ENCODE results near the gene ASPHD2.

ASPHD2 gene, protein sequence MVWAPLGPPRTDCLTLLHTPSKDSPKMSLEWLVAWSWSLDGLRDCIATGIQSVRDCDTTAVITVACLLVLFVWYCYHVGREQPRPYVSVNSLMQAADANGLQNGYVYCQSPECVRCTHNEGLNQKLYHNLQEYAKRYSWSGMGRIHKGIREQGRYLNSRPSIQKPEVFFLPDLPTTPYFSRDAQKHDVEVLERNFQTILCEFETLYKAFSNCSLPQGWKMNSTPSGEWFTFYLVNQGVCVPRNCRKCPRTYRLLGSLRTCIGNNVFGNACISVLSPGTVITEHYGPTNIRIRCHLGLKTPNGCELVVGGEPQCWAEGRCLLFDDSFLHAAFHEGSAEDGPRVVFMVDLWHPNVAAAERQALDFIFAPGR

DNA sequence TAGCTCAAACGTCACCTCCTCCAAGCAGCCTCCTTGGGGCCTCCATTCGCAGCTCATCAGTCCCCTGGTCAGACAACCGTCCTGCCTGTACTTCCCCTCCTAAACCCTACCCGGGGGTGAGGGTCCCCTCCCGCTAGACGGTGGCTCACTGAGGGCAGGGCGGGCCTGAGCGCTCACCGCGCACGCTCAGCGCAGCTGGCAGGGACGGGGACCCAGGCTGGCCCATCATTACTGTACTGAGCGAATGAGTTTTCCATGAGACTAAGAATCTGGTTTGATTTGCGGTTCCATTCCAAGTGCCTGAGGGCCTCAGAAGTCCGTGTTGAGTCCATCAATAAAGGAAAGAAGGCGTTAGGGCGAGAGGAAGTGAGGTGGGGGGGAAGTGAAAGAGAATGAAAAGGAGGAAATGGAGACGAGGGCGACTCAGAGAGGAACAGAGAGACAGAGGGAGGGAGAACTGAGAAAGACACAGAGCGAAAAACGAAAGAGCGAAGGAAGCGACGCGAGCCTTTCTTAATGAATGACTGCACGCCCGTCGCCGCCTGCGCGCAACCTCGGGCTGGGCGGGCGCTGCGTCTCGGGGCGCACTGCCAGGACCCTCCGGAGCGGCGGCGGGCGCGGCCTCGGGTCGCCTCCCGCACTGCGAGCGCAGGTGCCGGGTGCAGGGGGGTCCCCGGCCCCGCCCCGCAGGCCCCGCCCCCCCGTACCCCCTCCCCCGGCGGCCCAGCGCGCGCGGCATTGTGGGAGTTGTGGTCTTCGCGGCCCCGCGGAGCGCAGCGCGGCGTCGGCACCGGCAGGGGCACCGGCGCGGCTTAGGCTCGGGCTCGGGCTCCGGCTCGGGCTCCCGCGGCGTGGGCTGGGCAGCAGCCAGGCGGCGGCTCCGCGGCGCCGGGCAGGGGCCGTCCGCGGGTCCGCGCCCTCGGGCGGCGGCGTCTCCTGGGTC lies at the start of gene ASPHD2:
Gene ASPHD2 (plus strand): TSS at position 746 of the 943 bp plus-strand sequence. CDS start 4,356 bp downstream, outside the sequence.
- Mint-ChIP-seq H3K4me1 (peaks cover 26% of the 10 kb centered on the region), H3K4me3 (peak within 1 kb of the TSS; percentile 95), H3K27ac (no peak within 1 kb of the TSS), H3K9me3 (peaks cover 8% of the 10 kb centered on the region), H3K36me3 (ENCODE audit: low read depth) (no peaks in the 10 kb centered on the region), H3K27me3 (ENCODE audit: low read depth, poor library complexity) (peaks cover 61% of the 10 kb centered on the region)
- TF ChIP-seq CTCF (IDR thresholded peaks at IDR 0.05), result no peak
- peak; percentile 79 for DNase-seq

GRCh38 chr22:26380072-26380830 lies 48.8 kb upstream of the ASPHD2 start:
- TF ChIP-seq CTCF (IDR thresholded peaks at IDR 0.05), result no peak
- Mint-ChIP-seq H3K9me3 (peaks cover 11% of the 10 kb centered on the region), H3K4me1 (peaks cover 32% of the 10 kb centered on the region), H3K27me3 (ENCODE audit: low read depth, poor library complexity) (peaks cover 8% of the 10 kb centered on the region), H3K4me3 (no peak overlapping the region), H3K36me3 (ENCODE audit: low read depth) (peaks cover 6% of the 10 kb centered on the region), H3K27ac (no peak overlapping the region)
- no peak for DNase-seq

DNA sequence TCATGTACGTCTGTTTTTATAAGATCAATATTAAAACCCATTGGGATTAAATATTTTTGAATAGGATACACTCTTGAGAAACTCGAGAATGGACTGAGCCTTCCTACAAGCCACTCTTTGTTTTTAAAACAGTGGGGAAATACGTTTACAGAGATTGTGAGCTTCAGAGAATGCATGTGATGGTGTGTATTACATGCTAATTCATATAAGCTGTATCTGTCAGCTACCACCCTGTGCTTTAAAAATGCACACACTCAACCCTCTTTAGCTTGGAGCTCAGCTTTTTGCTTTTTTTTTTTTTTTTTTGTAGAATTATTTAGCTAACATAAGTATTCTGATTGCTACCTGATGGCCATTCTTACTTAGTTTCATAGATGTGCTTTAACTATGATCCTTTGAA lies 46.3 kb upstream of the ASPHD2 start:
- Mint-ChIP-seq H3K27me3 (ENCODE audit: low read depth, poor library complexity) (no peaks in the 10 kb centered on the region), H3K36me3 (ENCODE audit: low read depth) (peaks cover 6% of the 10 kb centered on the region), H3K4me3 (no peak overlapping the region), H3K4me1 (peaks cover 31% of the 10 kb centered on the region), H3K27ac (no peak overlapping the region), H3K9me3 (peaks cover 11% of the 10 kb centered on the region)
- DNase-seq, result no peak
- TF ChIP-seq CTCF (IDR thresholded peaks at IDR 0.05), result no peak

DNA sequence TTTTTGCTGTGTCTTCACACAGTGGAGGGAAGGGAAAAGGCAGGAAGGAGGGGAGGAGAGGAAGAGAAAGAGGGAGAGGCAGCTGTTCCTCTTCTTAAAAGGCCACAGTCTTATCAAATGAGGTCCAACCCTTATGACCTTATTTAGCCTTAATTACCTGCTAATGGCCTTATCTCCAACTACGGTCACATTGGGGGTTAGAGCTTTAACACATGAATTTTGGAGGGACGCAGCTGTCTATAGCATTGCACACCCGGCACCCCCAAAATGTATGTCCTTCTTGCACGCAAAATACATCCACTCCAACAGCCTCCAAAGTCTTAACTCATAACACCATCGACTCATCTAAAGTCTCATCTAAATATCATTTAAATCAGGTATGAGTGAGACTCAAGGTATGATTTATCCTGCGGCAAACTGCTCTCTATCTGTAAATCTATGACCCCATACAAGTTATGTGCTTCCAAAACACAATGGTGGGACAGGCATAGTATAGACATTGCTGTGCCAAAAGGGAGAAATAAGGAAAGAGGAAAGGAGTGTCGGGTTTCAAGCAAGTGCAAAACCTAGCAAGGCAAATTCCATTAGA lies 45.0 kb upstream of the ASPHD2 start:
- peak overlapping the region; percentile 53 for H3K27ac Mint-ChIP-seq
- H3K27me3 Mint-ChIP-seq (ENCODE audit: low read depth, poor library complexity), result no peaks in the 10 kb centered on the region

More for the DNA sequence above, 45.0 kb upstream of the ASPHD2 start:
- Mint-ChIP-seq H3K4me1 (peaks cover 31% of the 10 kb centered on the region), H3K9me3 (peaks cover 3% of the 10 kb centered on the region), H3K36me3 (ENCODE audit: low read depth) (no peaks in the 10 kb centered on the region), H3K4me3 (no peak overlapping the region)
- DNase-seq, result no peak
- no peak for TF ChIP-seq CTCF (IDR thresholded peaks at IDR 0.05)
